Sigmoid colon (tissue), 7 donors: ENCODE measurements around the gene MAML1. TPM values are rescaled to one million over a fixed set of nuclear protein-coding genes. Genes with fewer than 3 reads are reported as not detected.
"Not testable (repeated sequence)": the region's sequence is repeated elsewhere in the genome, so short reads cannot be mapped to it uniquely, and the experiment has no call there.

Experiments
- DNase-seq: peaks from one replicate; pipeline ENCODE4 v3.0.0-alpha.2; 2019
- H3K27ac ChIP-seq, 4 donors: fragments of 200-600 bp; sonication (generic); one replicate each; pipeline ENCODE4 v1.5.1; 2016 to 2019; ENCODE audit warnings: mild to moderate bottlenecking in 1 of 4
- H3K27me3 ChIP-seq, 3 donors: fragments of 200-600 bp; sonication (generic); one replicate each; pipeline ENCODE4 v1.5.1; 2019; ENCODE audit warnings: mild to moderate bottlenecking in 1 of 3
- H3K36me3 ChIP-seq, 4 donors: fragments of 200-600 bp; sonication (generic); one replicate each; pipeline ENCODE4 v1.5.1; 2016 to 2019
- H3K4me1 ChIP-seq, 4 donors: fragments of 200-600 bp; sonication (generic); one replicate each; pipeline ENCODE4 v1.5.1; 2017 to 2019
- H3K4me3 ChIP-seq, 4 donors: fragments of 200-600 bp; sonication (generic); one replicate each; pipeline ENCODE4 v1.5.1; 2017 to 2019; ENCODE audit warnings: mild to moderate bottlenecking in 2 of 4, moderate library complexity in 1 of 4
- H3K9me3 ChIP-seq, 4 donors: fragments of 200-600 bp in 3 of 4; sonication (generic) in 3 of 4; one replicate each; pipeline versions ENCODE4 v1.5.1 to v1.6.1; 2013 to 2019
- CTCF ChIP-seq, 4 experiments: fragments of 450-650 bp in 3 of 4; fragments of 200-600 bp in 1 of 4; IDR thresholded peaks; one replicate each; pipeline ENCODE4 v1.5.1; 2016 to 2019; ENCODE audit warnings: antibody characterized with exemption in 4 of 4, mild to moderate bottlenecking in 3 of 4, moderate library complexity in 2 of 4
- EP300 ChIP-seq, 4 donors: sonication (generic); formaldehyde crosslinking; IDR thresholded peaks; one replicate each; pipeline ENCODE4 v1.6.1; 2017; ENCODE audit warnings: antibody characterized with exemption in 4 of 4
- POLR2A ChIP-seq, 2 donors: fragments of 450-650 bp; IDR thresholded peaks; one replicate each; pipeline ENCODE4 v1.6.1; 2016; ENCODE audit warnings: antibody characterized with exemption in 2 of 2, mild to moderate bottlenecking in 2 of 2, moderate library complexity in 2 of 2
- POLR2AphosphoS5 ChIP-seq, 4 donors: sonication (generic); formaldehyde crosslinking; IDR thresholded peaks; one replicate each; pipeline ENCODE4 v1.6.1; 2017; ENCODE audit warnings: antibody characterized with exemption in 4 of 4
- whole genome bisulfite sequencing, 2 donors: extraction: QIAGEN DNeasy Blood & Tissue Kit; methylation state at CpG; one replicate each; pipeline ENCODE4 v1.1.7; 2013; 5-methylcytosine and 5-hydroxymethylcytosine counted together
- intact Hi-C: fragments of 100-400 bp; cut with DNase I; formaldehyde crosslinking; loops from one replicate; pipeline ENCODE4 v1.15.1; 2023
- polyA plus RNA-seq, 3 donors: library from polyadenylated mRNA; stranded (reverse); fragments of 200-250 nt; gene quantifications; one replicate each; pipeline ENCODE4 v1.2.3, GENCODE V29; 2013
- total RNA-seq, 4 donors: library from RNA; depleted of rRNA; stranded (reverse); fragments of >200 nt; gene quantifications; one replicate each; pipeline ENCODE4 v1.1.0, GENCODE V29; 2016
- donor health status: healthy with polysubstance abuse.
- donor health status: Bipolar disorder and iron deficiency.
- donor health status: healthy.

Gene MAML1
- total and polyA plus RNA-seq, 7 donors = 7.2 to 30.2 (median 18.1) TPM

- Histone ChIP-seq H3K27me3 (no peaks in the 10 kb centered on the region), H3K36me3 (peaks cover 0 to 21% (median under 1%) of the 10 kb centered on the region in 4 donors), H3K9me3 (no peaks in the 10 kb centered on the region), H3K4me1 (peaks cover 0 to 61% (median 55%) of the 10 kb centered on the region in 4 donors), H3K4me3 (peak overlapping the region; percentile 62 to 91 (median 84)), H3K27ac (peak overlapping the region; percentile 95 to 99 (median 96))
- DNase-seq = no peak
- WGBS, 2 donors = 0 to 1% methylated on average over 2 of the region's 2 CpGs
- intact Hi-C loops = loop anchor here (1.0 to 10.0 kb wide), 2 partner anchors 35 to 59 kb away; partner anchors contain the start of gene CANX
- no peak for TF ChIP-seq CTCF (IDR thresholded peaks at IDR 0.05)
- no peak for TF ChIP-seq POLR2AphosphoS5 (IDR thresholded peaks at IDR 0.05)
- no peak for TF ChIP-seq POLR2A (IDR thresholded peaks at IDR 0.05)
- TF ChIP-seq EP300 (IDR thresholded peaks at IDR 0.05) = no peak
Measured at GRCh38 chr5:179733772-179734126, 1.1 kb downstream of the MAML1 start.

GRCh38 chr5:179734536-179735164 is 2.0 kb downstream of the MAML1 start:
- Histone ChIP-seq H3K4me3 (peak overlapping the region in 2 of 4 donors; percentile 83 to 86), H3K4me1 (peaks cover 0 to 66% (median 59%) of the 10 kb centered on the region in 4 donors), H3K27ac (peak overlapping the region; percentile 30 to 97 (median 96)), H3K36me3 (peaks cover 0 to 12% (median 0%) of the 10 kb centered on the region in 4 donors), H3K9me3 (no peaks in the 10 kb centered on the region), H3K27me3 (no peaks in the 10 kb centered on the region)
- TF ChIP-seq POLR2A (IDR thresholded peaks at IDR 0.05) (no peak), POLR2AphosphoS5 (IDR thresholded peaks at IDR 0.05) (no peak), EP300 (IDR thresholded peaks at IDR 0.05) (no peak), CTCF (IDR thresholded peaks at IDR 0.05) (no peak)
- WGBS, 2 donors = 72 to 84% methylated on average over 12 of the region's 12 CpGs
- intact Hi-C loops = loop anchor here (10.0 kb wide), 1 partner anchor 60 kb away; no protein-coding TSS in a partner anchor
- no peak for DNase-seq

GRCh38 chr5:179738742-179739141 is 6.1 kb downstream of the MAML1 start:
- Histone ChIP-seq H3K27ac (no peak overlapping the region), H3K27me3 (no peaks in the 10 kb centered on the region), H3K9me3 (no peaks in the 10 kb centered on the region), H3K4me1 (peaks cover 0 to 73% (median 50%) of the 10 kb centered on the region in 4 donors), H3K4me3 (no peak overlapping the region), H3K36me3 (no peaks in the 10 kb centered on the region)
- 83 to 88% methylated on average over 4 of the region's 4 CpGs for WGBS, 2 donors
- DNase-seq = no peak
- intact Hi-C loops = loop anchor here (10.0 kb wide), 1 partner anchor 64 kb away; no protein-coding TSS in a partner anchor
- TF ChIP-seq POLR2AphosphoS5 (IDR thresholded peaks at IDR 0.05) (no peak), POLR2A (IDR thresholded peaks at IDR 0.05) (no peak), CTCF (IDR thresholded peaks at IDR 0.05) (no peak), EP300 (IDR thresholded peaks at IDR 0.05) (no peak)

GRCh38 chr5:179744106-179744505 is 11.5 kb downstream of the MAML1 start:
- H3K36me3 ChIP-seq, intact Hi-C loops, H3K9me3 ChIP-seq, H3K27ac ChIP-seq, H3K27me3 ChIP-seq, DNase-seq, H3K4me3 ChIP-seq: not testable (repeated sequence)
- WGBS, 2 donors = 94 to 95% methylated on average over 7 of the region's 7 CpGs
- H3K4me1 ChIP-seq = peaks cover 0 to 49% (median 14%) of the 10 kb centered on the region in 4 donors

- peaks cover 0 to 38% (median 25%) of the 10 kb centered on the region in 4 donors for H3K4me1 ChIP-seq
- 97% methylated on average over 2 of the region's 2 CpGs for WGBS, 2 donors
- DNase-seq = no peak
- intact Hi-C loops = no loop called here
- no peak for TF ChIP-seq POLR2A (IDR thresholded peaks at IDR 0.05)
- no peak for TF ChIP-seq EP300 (IDR thresholded peaks at IDR 0.05)
- no peak for TF ChIP-seq POLR2AphosphoS5 (IDR thresholded peaks at IDR 0.05)
- H3K4me3 ChIP-seq = no peak overlapping the region
- H3K9me3 ChIP-seq = no peaks in the 10 kb centered on the region
- H3K36me3 ChIP-seq = peaks cover 0 to 7% (median 0%) of the 10 kb centered on the region in 4 donors
- H3K27me3 ChIP-seq = no peaks in the 10 kb centered on the region
- no peak overlapping the region for H3K27ac ChIP-seq
Measured at GRCh38 chr5:179746872-179747271, 14.2 kb downstream of the MAML1 start.
